Measurements from ENCODE around the gene SH2D1B. TPM values are rescaled to one million over a fixed set of nuclear protein-coding genes. Genes with fewer than 3 reads are reported as not detected.

SH2D1B gene
- total RNA-seq, 1 donor from 2014 or later: not detected

DNA sequence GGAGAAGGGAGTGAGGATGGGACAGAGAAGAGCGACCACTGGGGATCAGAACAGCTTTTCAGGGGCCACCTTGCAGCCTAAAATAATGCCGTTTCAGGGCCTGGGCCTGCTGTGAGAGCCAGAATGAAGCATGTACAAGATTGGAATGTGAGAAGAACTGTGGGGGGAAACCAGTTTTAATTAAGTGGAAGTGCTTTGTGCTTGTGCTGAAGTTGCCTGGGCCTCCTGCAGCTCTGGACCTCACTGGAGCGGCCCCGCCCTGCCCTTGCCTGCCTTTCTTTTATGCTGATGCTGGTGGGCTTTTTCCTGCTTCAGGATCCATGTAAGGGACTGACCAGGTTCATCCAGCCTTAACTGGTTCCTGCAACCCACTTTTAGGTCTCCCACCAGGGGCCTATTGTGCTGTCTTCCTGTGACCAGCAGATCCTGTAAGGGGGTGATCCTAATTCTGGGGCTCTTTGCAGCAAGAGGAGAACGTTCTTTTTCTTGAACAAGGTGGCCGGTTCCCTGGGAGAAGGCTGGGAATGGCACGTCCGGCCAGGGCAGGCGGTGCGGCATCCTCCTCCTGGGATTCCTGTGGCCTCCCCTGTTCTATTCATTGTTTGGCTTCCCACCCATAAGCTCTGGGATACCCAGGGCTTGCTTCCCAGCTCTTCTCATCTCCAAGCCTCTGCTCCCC lies 27.2 kb downstream of the SH2D1B start:
- no peak for DNase-seq (ENCODE audit: low spot score)
- intact Hi-C loops (cut with DNase I): no loop called here

GRCh38 chr1:162384116-162384515 lies 27.8 kb downstream of the SH2D1B start:
- intact Hi-C loops (cut with DNase I): no loop called here
- DNase-seq (ENCODE audit: low spot score): no peak

GRCh38 chr1:162383516-162383915 lies 28.4 kb downstream of the SH2D1B start:
- no peak for DNase-seq (ENCODE audit: low spot score)

DNA sequence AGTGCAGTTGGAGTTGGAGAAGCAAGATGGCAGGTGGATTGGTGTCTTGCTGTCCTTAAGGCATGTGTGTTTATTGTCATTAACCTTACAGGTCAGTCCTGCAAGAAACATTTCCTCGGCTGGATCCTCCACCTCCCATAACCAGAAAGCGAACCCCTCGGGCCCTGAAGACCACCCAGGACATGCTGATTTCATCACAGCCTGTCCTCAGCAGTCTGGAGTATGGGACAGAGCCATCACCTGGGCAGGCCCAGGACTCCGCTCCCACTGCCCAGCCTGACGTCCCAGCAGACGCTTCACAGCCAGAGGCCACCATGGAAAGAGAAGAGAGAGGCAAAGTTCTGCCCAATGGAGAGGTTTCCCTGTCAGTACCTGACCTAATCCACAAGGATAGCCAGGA lies 28.8 kb downstream of the SH2D1B start:
- DNase-seq (ENCODE audit: low spot score): no peak
- intact Hi-C loops (cut with DNase I): no loop called here

More at GRCh38 chr1:162383516-162383915, 28.4 kb downstream of the SH2D1B start:
- intact Hi-C loops (cut with DNase I): no loop called here

GRCh38 chr1:162381941-162382750 lies 29.8 kb downstream of the SH2D1B start:
- DNase-seq (ENCODE audit: low spot score): no peak
- intact Hi-C loops (cut with DNase I): no loop called here

DNA sequence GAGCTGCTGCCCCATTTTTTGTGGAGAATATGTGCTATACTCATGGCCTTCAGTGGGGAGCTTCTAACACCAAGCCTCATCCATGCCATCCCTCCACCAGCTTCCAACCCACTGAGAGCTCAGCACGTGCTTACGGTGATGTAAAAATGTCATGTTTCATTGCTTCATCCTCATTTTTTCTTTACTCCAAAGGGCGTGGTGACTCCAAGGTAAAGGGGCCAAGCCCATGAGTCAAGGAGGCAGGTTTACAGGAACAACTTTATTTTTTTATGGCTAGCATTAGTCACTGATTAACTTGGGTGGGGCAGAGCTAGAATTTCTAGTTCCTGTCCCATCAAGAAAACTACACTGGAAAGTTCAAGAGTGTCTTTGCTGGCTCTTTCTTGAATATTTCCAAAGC lies 30.6 kb downstream of the SH2D1B start, which contains the start of gene C1orf226:
Gene C1orf226 (plus strand): TSS at position 346 of the 400 bp plus-strand sequence. CDS start 174 bp downstream, outside the sequence.
- intact Hi-C loops (cut with DNase I): no loop called here
- no peak for DNase-seq (ENCODE audit: low spot score)

GRCh38 chr1:162380061-162380846 lies 31.7 kb downstream of the SH2D1B start:
- no peak for DNase-seq (ENCODE audit: low spot score)
- intact Hi-C loops (cut with DNase I): no loop called here

DNA sequence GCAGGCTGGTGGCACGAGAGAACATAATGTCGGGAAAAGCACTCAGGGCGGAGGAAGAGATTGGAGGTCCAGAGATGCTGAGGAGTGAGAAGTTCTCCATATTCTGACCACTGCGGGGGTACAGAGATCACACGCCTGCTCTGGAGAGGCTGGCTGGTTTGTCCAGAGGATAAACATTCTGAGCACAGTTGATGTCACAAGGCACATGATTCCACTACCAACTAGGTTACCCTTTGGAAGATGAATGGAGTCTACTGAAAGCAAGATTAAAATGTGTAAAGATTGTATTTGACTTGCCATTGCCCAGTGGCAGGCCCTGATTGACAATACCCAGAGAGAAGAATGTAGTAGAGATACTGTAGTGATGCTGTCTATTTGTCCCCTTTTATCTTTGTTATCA lies 35.2 kb downstream of the SH2D1B start, which contains the start of gene SPATA46:
Gene SPATA46 (minus strand): TSS at position 164 of the 400 bp plus-strand sequence. CDS start 64 bp downstream, at position 100.
- DNase-seq (ENCODE audit: low spot score): no peak
- intact Hi-C loops (cut with DNase I): no loop called here

- intact Hi-C loops (cut with DNase I): no loop called here
- DNase-seq (ENCODE audit: low spot score): peak; percentile 19
Measured at GRCh38 chr1:162375463-162375862, 36.5 kb downstream of the SH2D1B start.

GRCh38 chr1:162374406-162374805 lies 37.5 kb downstream of the SH2D1B start:
- intact Hi-C loops (cut with DNase I): no loop called here
- DNase-seq (ENCODE audit: low spot score): peak; percentile 63

DNA sequence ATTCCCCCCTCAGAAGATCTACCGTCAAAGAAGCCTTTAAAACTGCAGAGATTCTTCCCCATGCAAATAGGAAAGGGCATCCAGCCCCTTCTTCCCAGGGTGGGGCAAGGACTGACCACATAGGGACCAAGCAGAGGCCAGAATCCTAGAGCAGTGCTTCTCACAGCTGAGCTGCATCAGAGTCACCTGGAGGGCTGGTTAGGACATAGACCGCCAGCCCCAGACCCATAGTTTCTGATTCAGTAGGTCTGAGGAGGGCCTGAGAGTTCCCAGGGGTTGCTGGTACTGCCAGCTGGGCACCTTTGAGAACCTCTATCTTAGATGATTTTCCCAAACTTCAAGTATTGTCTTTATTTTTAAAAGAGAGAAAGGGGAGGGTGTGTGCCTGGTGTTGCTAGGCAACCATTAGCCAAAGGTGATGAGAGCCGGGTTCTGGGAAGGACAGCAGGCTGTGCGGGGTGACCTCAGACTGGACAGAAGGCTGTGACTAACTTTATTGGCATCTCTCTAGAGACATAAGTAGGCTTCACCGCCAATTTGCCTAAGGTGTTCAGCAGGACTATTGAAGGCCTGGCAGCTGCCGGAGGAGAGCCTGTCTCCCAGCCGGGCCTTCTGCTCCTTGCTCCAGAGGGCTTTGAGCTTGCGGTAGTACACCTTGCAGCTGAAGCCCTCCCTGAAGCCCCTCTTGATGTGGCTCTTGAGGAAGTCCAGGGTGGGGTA lies 38.2 kb downstream of the SH2D1B start:
- peak; percentile 69 for DNase-seq (ENCODE audit: low spot score)
- intact Hi-C loops (cut with DNase I): no loop called here

GRCh38 chr1:162373072-162373427 lies 38.9 kb downstream of the SH2D1B start:
- DNase-seq (ENCODE audit: low spot score): peak; percentile 24
- intact Hi-C loops (cut with DNase I): no loop called here

DNA sequence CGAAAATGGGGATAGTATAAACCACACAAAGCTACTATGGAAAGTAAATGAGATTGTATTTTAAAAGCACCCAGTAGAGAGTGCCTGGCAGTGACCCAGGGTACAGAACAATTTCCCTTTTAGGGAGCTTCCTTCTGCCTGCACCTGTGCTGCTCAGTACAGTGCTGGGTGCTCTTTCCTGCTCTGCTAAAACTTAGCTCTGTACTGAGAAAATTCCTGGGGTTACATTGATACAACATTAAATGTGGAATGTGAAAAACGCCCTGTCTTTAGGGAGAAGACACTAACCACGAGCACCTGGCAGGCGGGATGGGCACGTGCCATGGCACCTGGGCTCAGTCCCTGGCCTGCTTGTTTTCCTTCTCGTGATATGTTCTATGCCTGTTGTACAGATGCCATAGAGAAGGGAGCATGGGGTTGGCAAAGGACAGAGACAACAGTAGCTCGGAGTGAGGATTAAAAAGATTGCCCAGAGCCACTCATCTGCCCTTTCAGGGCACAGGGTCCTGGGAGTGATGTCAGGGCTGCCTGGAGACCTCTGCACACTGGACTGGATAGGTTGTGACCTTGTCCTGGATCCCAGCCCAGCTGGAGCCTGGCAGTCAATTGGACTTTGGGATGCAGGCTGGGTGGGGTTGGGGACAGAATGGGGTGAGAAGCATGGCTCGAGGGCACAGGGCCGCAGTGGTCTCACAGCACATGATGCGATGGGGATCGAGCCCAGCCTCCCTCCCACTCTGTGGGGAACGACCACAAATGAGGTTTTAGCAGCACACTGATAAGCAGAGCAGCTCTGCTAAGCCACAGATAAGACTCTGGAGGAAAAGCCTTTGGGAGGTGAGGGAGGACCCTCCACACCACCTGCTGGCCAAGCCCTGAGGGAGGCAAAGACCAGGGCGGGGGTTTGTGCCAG lies 39.5 kb downstream of the SH2D1B start:
- DNase-seq (ENCODE audit: low spot score): no peak
- intact Hi-C loops (cut with DNase I): no loop called here

- intact Hi-C loops (cut with DNase I): no loop called here
- DNase-seq (ENCODE audit: low spot score): no peak
Measured at GRCh38 chr1:162371611-162372010, 40.3 kb downstream of the SH2D1B start.

DNA sequence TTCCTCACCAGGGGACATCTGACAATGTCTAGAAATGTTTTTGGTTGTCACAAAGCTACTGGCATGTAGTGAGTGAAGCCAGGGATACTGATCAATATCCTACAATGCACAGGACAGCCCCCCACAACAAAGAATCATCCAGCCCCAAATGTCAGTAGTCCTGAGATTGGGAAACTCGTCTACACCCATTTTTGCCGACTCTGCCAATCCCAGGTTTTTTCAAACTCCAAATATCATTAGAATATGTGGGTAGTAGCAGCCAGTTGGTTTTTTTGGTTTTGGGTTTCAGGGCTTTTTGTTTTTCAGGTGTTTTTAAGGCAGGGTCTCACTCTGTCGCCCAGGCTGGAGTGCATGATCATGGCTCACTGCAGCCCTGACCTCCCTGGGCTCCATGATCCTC lies 41.2 kb downstream of the SH2D1B start:
- DNase-seq (ENCODE audit: low spot score): no peak
- intact Hi-C loops (cut with DNase I): no loop called here

- no peak for DNase-seq (ENCODE audit: low spot score)
- intact Hi-C loops (cut with DNase I): no loop called here
Measured at GRCh38 chr1:162370161-162370560, 41.8 kb downstream of the SH2D1B start.

DNA sequence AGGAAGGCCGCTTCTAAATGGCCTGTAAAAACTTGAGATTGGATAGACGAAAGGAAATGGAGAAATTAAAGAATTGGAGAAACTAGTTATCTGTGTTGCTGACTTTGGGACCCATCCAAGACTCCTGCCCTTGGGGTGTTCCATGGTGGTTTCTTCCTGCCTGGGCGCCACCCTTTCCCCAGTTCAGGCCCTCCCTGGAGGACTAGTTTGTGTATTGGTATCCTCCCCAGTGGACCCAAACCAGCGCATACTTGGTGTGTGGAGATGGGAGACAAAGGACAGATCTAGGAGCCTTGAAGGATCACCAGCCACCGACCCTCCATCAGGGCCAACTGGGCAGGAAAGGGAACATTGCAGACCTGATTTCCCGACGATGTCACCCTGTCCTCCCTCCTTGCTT lies 42.4 kb downstream of the SH2D1B start:
- DNase-seq (ENCODE audit: low spot score): no peak
- intact Hi-C loops (cut with DNase I): no loop called here

DNA sequence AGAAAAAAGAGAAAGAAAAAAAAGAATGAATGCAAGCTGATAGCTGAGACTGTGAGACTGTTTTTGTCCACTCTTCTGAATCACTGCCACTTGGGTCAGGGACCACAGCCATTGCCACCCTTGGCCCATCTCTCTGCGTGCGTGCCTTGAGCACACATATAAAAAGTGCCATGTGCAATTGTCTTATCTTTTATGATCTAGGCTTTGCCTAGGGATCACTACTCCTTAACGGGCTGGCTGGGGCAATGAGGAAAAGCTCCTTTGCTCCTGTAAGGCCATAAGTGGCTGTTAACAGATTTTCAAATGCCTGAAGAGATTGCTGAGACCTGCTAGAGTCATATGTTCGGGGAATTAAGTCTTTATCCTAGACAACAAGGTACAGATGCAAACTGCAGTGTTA lies 43.5 kb downstream of the SH2D1B start:
- DNase-seq (ENCODE audit: low spot score): peak; percentile 60
- intact Hi-C loops (cut with DNase I): no loop called here

All from cardiac septum (tissue), 1 donor.